GM21528 (cell line): Measurements from ENCODE around the gene GTSE1.
"Not testable (repeated sequence)": the region's sequence is repeated elsewhere in the genome, so short reads cannot be mapped to it uniquely, and the experiment has no call there.

Source experiments
- ATAC-seq: cut with Tn5 transposase; IDR thresholded peaks from one replicate; pipeline ENCODE4 v1.9.1; 2021; ENCODE audit warnings: mild to moderate bottlenecking, moderate library complexity; ENCODE audit not compliant: unreplicated experiment, low FRiP score

Gene GTSE1

GRCh38 chr22:46296257-46297150 is at the start of gene GTSE1:
Gene GTSE1 (plus strand): TSS chr22:46296870. CDS start chr22:46297401, 531 bp downstream.
- ATAC-seq = peak; percentile 88

GRCh38 chr22:46247443-46247975 is 49.2 kb upstream of the GTSE1 start:
- ATAC-seq = no peak

- peak; percentile 81 for ATAC-seq
These were observed 46.5 kb upstream of the GTSE1 start, which contains the start of gene CDPF1 for GRCh38 chr22:46250035-46250782. Gene CDPF1 (minus strand): TSS chr22:46250293. CDS start chr22:46248284, 2,009 bp downstream.

GRCh38 chr22:46250783-46251125 is 45.9 kb upstream of the GTSE1 start:
- no peak for ATAC-seq

- ATAC-seq = no peak
These were observed 45.4 kb upstream of the GTSE1 start for GRCh38 chr22:46251266-46251665.

GRCh38 chr22:46251816-46252380 is 44.8 kb upstream of the GTSE1 start:
- ATAC-seq = no peak

GRCh38 chr22:46256358-46256958 is 40.2 kb upstream of the GTSE1 start:
- ATAC-seq = no peak

- no peak for ATAC-seq
These were observed 37.3 kb upstream of the GTSE1 start for GRCh38 chr22:46259374-46259773.

GRCh38 chr22:46260038-46260437 is 36.6 kb upstream of the GTSE1 start:
- no peak for ATAC-seq

GRCh38 chr22:46262449-46263215 is 34.0 kb upstream of the GTSE1 start:
- no peak for ATAC-seq

GRCh38 chr22:46263216-46263590 is 33.5 kb upstream of the GTSE1 start, which contains the start of gene PKDREJ:
Gene PKDREJ (minus strand): TSS chr22:46263343. CDS start chr22:46263322, 21 bp downstream.
- ATAC-seq = no peak

GRCh38 chr22:46264520-46264919 is 32.1 kb upstream of the GTSE1 start:
- not testable (repeated sequence) for ATAC-seq

GRCh38 chr22:46265627-46266026 is 31.0 kb upstream of the GTSE1 start:
- ATAC-seq = not testable (repeated sequence)

GRCh38 chr22:46267431-46268279 is 29.0 kb upstream of the GTSE1 start, which contains the start of gene TTC38:
Gene TTC38 (plus strand): TSS chr22:46268008. CDS start chr22:46268040, 32 bp downstream.
- ATAC-seq = peak; percentile 68

GRCh38 chr22:46269564-46269963 is 27.1 kb upstream of the GTSE1 start:
- ATAC-seq = no peak

GRCh38 chr22:46272196-46272595 is 24.5 kb upstream of the GTSE1 start:
- ATAC-seq = no peak

- ATAC-seq = no peak
These were observed 23.8 kb upstream of the GTSE1 start for GRCh38 chr22:46272762-46273431.
